Retinal pigment epithelial cell (primary cell): ENCODE results near the gene VPS25.
"Not testable (repeated sequence)": the region's sequence is repeated elsewhere in the genome, so short reads cannot be mapped to it uniquely, and the experiment has no call there.

ENCODE experiments used
- DNase-seq: peaks from one replicate; pipeline ENCODE4 v3.0.0-alpha.2; 2010; ENCODE audit warnings: low read depth
- H3K4me3 ChIP-seq: 2 replicates; pipeline ENCODE4 v1.5.1; 2011; ENCODE audit warnings: mild to moderate bottlenecking, low read length, control low read depth, moderate library complexity
- CTCF ChIP-seq: conservative IDR thresholded peaks from 2 replicates; pipeline ENCODE4 v1.5.1; 2011; ENCODE audit warnings: low read depth, low read length, control low read depth, inconsistent platforms

The VPS25 gene

GRCh38 chr17:42773290-42774035 lies at the start of gene VPS25:
Gene VPS25, plus strand, starts transcription at chr17:42773449. Its CDS starts 27 bp downstream, at chr17:42773476.
- peak; percentile 55 for DNase-seq

GRCh38 chr17:42723636-42724035 lies 49.6 kb upstream of the VPS25 start:
- DNase-seq, result no peak
- TF ChIP-seq CTCF, result no peak
- no peak overlapping the region for H3K4me3 ChIP-seq

More at GRCh38 chr17:42773290-42774035, at the start of gene VPS25:
- H3K4me3 ChIP-seq, result peak within 1 kb of the TSS; percentile 98
- peak; percentile 26 for TF ChIP-seq CTCF

GRCh38 chr17:42725143-42725542 lies 48.1 kb upstream of the VPS25 start:
- TF ChIP-seq CTCF, result no peak
- DNase-seq, result no peak
- no peak overlapping the region for H3K4me3 ChIP-seq

GRCh38 chr17:42740699-42741098 lies 32.5 kb upstream of the VPS25 start:
- no peak overlapping the region for H3K4me3 ChIP-seq
- no peak for TF ChIP-seq CTCF
- no peak for DNase-seq

GRCh38 chr17:42742916-42743315 lies 30.3 kb upstream of the VPS25 start:
- not testable (repeated sequence) for DNase-seq, H3K4me3 ChIP-seq

- peak overlapping the region; percentile 84 for H3K4me3 ChIP-seq
- DNase-seq, result no peak
- peak; percentile 37 for TF ChIP-seq CTCF
These were observed 29.5 kb upstream of the VPS25 start for GRCh38 chr17:42743595-42744282.

GRCh38 chr17:42744283-42744805 lies 28.9 kb upstream of the VPS25 start:
- no peak for DNase-seq
- peak overlapping the region; percentile 84 for H3K4me3 ChIP-seq
- TF ChIP-seq CTCF, result no peak
